OCI-LY1 (cell line): ENCODE data around the gene TMEM184B.
"Not testable (repeated sequence)": the region's sequence is repeated elsewhere in the genome, so short reads cannot be mapped to it uniquely, and the experiment has no call there.

Experiments used
- CTCF ChIP-seq: fragments of 200-600 bp; sonication (generic), shearing (Covaris generic); IDR thresholded peaks from 2 replicates; pipeline ENCODE4 v1.5.1; 2017; ENCODE audit warnings: mild to moderate bottlenecking, antibody characterized with exemption, low read length, moderate library complexity, mixed read lengths
- EZH2 ChIP-seq: fragments of 200-600 bp; sonication (generic), shearing (Covaris generic); IDR thresholded peaks from 2 replicates; pipeline ENCODE4 v1.8.0; 2017; ENCODE audit warnings: borderline replicate concordance, mixed run types, mild to moderate bottlenecking, antibody characterized with exemption, low read length, moderate library complexity, mixed read lengths

GRCh38 chr22:38177571-38177925 is 95.3 kb downstream of the TMEM184B start:
- not testable (repeated sequence) for TF ChIP-seq CTCF, EZH2
